PFSK-1 (cell line): Measurements from ENCODE around the gene PTDSS2.

Experiments
- FOXP2 ChIP-seq: optimal IDR thresholded peaks from 2 replicates; pipeline ENCODE3; 2011; ENCODE audit warnings: borderline replicate concordance, control low read depth, inconsistent platforms; ENCODE audit not compliant: insufficient read depth; ENCODE audit errors: extremely low read length, extremely low read depth
- POLR2AphosphoS5 ChIP-seq: IDR thresholded peaks from 2 replicates; pipeline ENCODE4 v1.6.1; 2012; ENCODE audit warnings: low read depth, mild to moderate bottlenecking, control low read depth, low read length, moderate library complexity
- SIN3A ChIP-seq: IDR thresholded peaks from 2 replicates; pipeline ENCODE4 v1.6.1; 2012; ENCODE audit warnings: mild to moderate bottlenecking, low read length, moderate library complexity, borderline replicate concordance; ENCODE audit not compliant: insufficient read depth
- TAF1 ChIP-seq: IDR thresholded peaks from 2 replicates; pipeline ENCODE4 v1.6.1; 2012; ENCODE audit warnings: low read length, control low read depth, borderline replicate concordance; ENCODE audit not compliant: insufficient read depth
- TF ChIP-seq, protein P1 (sequence below), 2 experiments: IDR thresholded peaks; 2 replicates each; pipeline versions ENCODE4 v1.6.1 to v1.8.0; 2011 to 2012; ENCODE audit warnings: low read depth in 2 of 2, low read length in 2 of 2, control low read depth in 1 of 2, inconsistent platforms in 1 of 2, mild to moderate bottlenecking in 1 of 2, moderate library complexity in 1 of 2; ENCODE audit not compliant: insufficient read depth in 1 of 2

DNA sequence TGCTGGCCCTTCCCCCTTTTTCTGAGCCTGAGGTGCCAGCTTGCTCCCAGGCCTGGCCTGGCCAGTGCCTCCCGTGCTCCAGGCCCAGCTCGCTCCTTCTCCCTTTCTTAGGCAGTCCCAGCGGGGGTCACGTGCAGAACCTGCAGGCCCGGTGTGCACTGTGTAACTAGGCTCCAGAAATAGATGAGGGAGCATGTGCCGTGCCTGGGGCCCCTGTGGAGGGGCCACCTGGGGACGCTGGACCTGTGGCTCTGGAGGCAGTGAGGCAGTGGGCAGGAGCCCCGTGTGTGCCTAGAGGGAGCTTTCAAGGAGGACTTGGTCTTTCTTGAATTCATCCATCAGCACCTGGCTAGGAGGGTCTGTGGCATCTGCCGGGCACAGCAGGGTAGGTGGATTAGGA, 11.5 kb downstream of the PTDSS2 start:
- TF ChIP-seq POLR2AphosphoS5 (no peak), SIN3A (no peak), TAF1 (no peak), FOXP2 (no peak)
- TF ChIP-seq, protein P1, sequence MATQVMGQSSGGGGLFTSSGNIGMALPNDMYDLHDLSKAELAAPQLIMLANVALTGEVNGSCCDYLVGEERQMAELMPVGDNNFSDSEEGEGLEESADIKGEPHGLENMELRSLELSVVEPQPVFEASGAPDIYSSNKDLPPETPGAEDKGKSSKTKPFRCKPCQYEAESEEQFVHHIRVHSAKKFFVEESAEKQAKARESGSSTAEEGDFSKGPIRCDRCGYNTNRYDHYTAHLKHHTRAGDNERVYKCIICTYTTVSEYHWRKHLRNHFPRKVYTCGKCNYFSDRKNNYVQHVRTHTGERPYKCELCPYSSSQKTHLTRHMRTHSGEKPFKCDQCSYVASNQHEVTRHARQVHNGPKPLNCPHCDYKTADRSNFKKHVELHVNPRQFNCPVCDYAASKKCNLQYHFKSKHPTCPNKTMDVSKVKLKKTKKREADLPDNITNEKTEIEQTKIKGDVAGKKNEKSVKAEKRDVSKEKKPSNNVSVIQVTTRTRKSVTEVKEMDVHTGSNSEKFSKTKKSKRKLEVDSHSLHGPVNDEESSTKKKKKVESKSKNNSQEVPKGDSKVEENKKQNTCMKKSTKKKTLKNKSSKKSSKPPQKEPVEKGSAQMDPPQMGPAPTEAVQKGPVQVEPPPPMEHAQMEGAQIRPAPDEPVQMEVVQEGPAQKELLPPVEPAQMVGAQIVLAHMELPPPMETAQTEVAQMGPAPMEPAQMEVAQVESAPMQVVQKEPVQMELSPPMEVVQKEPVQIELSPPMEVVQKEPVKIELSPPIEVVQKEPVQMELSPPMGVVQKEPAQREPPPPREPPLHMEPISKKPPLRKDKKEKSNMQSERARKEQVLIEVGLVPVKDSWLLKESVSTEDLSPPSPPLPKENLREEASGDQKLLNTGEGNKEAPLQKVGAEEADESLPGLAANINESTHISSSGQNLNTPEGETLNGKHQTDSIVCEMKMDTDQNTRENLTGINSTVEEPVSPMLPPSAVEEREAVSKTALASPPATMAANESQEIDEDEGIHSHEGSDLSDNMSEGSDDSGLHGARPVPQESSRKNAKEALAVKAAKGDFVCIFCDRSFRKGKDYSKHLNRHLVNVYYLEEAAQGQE (IDR thresholded peaks at IDR 0.05; ENCODE audit: insufficient read depth in 1 of 2, low read depth in 2 of 2, low read length in 2 of 2), result no peak
